A172 (cell line): ENCODE data around the gene SLC29A1. TPM values are rescaled to one million over a fixed set of nuclear protein-coding genes. Genes with fewer than 3 reads are reported as not detected.
"Not testable (repeated sequence)": the region's sequence is repeated elsewhere in the genome, so short reads cannot be mapped to it uniquely, and the experiment has no call there.

ENCODE experiments used
- DNase-seq: peaks from one replicate; pipeline ENCODE4 v3.0.0-alpha.2; 2015; ENCODE audit warnings: low spot score
- total RNA-seq: library from RNA; depleted of rRNA; stranded (reverse); fragments of >200 nt; shearing (Covaris generic); gene quantifications from 2 replicates; pipeline ENCODE4 v1.2.3, GENCODE V29; 2014; rRNA removed

Gene SLC29A1
- total RNA-seq, result 24.7 and 26.2 TPM in 2 replicates

DNA sequence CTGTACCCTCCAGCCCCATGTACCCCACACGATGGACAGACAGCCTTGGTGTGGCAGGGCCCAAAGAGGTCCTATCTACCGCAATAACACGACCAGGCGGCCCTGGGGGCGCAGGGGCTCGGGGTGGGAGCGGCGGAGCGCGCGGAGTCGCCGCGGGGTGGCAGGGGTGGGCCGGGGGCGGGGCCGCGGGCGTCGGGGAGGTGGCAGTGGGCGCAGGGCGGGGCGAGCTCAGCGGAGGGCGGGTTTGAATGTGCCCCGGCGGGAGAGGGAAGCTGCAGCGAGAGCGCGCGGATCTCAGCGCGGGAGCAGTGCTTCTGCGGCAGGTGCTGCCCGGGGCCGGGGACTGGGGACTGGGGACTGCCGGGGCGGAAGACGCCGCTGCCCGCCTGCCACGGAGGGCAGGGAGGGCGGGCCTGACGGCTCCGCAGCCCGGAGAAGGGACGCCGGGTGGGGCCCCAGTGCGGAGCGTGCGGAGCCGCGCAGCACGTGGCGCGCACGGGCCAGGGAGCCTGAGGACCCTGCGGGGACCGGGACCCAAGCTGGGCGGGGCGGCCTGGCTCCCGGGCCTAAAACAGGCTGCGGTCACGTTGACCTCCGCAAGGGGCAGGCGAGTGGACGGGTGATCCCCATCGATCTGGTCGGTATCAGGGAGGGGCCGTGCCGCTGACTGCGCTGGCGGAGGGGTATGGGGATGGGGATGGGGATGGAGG lies at the start of gene SLC29A1:
SLC29A1 (plus strand) TSS at position 277 of the 710 bp plus-strand sequence. CDS start 3,719 bp downstream, outside the sequence.
- DNase-seq, result peak; percentile 45

DNA sequence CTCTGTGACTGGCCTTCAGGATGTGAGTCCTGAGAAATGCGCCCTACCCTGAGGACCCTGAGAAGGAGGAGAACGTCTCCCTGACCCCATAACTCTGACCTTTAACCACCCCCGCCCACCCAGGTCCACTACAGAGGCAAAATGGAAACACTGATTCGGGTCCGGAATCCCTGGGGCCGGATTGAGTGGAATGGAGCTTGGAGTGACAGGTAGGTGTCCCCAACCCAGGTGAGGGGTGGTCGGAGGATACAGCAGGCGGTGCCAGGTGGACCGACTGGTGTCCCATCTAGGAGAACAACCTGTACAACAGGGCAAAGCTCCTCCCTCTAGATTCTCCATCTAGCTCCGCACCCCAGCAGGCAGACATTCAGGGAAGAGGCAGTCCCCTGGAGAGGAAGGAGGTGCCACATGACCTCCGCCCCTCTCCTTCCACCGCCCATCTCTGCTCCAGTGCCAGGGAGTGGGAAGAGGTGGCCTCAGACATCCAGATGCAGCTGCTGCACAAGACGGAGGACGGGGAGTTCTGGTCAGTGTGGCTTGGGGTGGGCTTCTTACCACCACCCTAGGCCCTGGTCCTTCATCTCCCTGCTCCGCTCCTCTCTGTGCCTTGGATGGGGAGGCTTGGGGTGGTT lies 47.1 kb upstream of the SLC29A1 start:
- DNase-seq, result no peak

DNA sequence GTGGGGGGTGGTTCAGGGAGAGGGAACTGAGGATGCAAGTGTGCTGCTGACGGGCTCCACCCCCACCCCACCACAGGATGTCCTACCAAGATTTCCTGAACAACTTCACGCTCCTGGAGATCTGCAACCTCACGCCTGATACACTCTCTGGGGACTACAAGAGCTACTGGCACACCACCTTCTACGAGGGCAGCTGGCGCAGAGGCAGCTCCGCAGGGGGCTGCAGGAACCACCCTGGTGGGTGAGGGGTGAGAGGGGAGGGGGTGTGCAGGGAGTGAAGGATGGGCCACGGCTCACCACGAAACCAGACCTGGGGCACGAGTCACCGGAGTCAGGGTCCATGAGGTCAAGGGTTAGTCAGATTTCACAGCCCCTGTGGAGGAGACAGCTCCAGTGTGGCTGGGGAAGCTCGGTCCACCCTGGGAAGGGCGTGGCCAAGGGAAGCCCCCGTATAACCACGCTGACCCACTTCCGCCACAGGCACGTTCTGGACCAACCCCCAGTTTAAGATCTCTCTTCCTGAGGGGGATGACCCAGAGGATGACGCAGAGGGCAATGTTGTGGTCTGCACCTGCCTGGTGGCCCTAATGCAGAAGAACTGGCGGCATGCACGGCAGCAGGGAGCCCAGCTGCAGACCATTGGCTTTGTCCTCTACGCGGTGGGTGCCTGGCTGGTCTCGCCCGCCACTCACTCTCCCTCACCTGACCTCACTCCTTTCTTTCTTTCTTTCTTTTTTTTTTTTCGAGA lies 46.5 kb upstream of the SLC29A1 start:
- no peak for DNase-seq

DNA sequence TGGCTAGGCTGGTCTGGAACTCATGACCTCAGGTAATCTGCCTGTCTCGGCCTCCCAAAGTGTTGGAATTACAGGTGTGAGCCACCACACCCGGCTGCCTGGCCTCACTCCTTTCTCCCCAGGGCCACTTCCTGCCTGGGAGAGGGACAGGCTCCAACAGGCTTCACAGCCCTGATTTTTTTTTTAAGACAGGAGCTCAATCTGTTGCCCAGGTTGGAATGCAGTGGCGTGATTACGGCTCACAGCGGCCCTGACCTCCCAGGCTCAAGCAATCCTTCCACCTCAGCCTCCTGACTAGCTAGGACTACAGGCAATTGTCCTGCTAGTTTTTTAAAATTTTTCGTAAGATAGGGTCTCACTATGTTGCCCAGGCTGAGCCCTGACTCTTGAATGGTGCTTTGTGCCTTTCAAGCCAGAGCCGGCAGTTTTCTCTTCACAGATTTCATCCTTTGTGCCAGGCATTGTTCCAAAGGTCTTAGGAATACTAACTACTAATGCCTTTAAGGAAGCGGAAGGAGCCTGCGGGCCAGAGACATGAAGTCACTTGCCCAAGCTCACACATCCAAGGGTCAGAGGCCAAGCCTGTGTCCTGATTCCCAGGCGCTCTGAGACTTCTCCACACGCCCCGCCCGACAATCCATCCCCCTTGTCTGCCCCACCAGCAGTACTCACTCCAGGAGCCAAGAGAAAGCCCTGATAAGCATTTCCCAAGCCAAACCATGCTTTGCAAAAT lies 45.5 kb upstream of the SLC29A1 start:
- peak; percentile 42 for DNase-seq

DNA sequence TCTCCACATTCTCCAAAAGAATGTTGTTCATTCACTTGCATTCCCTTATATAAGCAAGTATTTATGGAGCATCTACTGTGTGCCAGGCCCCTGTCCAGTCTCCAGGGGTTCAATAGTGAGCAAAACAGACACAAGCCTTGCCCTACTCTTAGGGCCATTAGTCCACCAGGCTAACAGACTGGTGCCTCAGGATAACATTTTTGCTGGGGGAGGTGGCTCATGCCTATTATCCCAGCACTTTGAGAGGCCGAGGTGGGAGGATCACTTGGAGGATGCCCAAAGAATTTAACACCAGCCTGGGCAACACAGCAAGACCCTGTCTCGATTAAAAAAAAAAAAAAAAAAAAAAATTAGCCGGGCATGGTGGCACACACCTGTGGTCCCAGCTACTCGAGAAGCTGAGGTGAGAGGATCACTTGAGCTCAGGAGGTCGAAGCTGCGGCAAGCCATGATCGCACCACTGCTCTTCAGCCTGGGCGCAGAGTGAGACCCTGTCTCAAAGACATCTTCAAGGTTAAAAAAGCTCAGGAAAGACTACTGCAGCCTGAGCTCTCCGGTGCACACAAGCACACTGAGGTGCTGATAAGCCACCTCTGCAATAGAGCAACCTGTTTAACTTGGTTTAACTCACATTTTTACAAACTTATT lies 44.8 kb upstream of the SLC29A1 start:
- DNase-seq, result no peak

DNA sequence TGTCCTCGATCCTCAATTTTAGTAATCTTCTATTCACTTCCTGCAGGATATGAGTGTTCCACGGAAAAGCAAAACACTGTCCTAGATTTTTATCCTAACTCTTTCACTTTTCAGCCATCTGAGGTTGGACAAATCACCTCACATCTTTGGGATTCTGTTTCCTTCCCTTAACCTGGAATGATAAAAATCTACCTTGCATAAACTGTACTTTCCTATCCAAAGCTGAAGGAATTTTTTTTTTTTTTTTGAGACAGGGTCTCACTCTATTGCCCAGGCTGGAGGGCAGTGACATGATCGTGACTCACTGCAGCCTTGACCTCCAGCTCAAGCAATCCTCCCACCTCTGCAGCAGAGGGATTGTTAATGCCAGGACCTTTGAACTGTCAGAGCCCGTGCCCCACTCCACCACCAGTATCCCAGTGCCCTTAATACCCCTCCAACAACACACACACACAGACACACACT lies 44.3 kb upstream of the SLC29A1 start:
- DNase-seq, result no peak

DNA sequence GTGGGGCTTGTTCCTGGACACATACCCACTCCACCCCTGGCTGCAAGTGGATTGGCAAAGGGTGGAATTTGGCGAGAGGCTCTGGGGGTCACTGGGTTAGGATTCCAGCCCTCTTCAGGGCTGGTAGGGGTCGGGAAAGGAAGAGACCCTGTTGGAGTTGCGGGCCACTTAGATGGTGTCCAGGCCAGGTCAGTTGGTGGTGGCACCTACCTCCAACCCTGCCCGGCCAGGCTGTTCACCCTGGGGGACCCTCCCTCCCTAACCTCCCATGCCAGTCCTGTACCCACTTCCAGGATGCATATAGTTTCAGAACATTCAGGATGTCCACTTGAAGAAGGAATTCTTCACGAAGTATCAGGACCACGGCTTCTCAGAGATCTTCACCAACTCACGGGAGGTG lies 43.7 kb upstream of the SLC29A1 start:
- DNase-seq, result no peak

DNA sequence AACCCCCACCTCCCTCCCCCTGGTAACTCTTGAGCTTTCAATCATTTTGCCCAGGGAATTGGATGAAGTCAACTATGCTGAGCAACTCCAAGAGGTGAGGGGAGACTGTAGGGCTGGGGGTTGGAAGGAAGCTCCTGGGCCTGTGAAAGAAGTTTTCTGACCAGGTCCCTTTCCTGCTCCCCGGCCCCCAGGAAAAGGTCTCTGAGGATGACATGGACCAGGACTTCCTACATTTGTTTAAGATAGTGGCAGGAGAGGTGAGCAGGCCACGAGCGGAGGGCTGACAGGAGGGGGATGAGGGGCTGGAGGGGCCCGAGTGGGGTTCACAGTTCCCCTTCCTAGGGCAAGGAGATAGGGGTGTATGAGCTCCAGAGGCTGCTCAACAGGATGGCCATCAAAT lies 43.0 kb upstream of the SLC29A1 start:
- DNase-seq, result no peak

DNA sequence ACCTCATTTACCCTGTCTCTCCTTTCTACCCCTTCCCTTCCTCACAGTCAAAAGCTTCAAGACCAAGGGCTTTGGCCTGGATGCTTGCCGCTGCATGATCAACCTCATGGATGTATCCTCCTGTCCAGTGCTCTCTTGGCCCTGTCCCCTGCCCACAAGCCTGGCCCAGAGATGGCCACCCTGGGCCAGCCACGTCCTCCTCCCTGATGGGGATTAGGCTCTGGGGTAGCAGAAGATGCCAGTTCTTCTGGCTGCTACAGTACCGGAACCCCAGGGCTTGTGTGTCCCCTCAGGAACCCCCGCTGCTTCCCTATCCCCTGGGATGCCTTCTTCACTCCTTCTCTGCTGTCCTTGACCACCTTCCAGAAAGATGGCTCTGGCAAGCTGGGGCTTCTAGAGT lies 42.5 kb upstream of the SLC29A1 start:
- no peak for DNase-seq

DNA sequence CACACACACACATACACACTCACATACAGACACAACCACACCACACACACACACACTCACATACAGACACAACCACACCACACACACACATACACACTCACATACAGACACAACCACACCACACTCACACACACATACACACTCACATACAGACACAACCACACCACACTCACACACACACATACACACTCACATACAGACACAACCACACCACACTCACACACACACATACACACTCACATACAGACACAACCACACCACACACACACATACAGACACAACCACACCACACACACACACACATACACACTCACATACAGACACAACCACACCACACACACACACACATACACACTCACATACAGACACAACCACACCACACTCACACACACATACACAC lies 41.6 kb upstream of the SLC29A1 start:
- DNase-seq, result not testable (repeated sequence)

DNA sequence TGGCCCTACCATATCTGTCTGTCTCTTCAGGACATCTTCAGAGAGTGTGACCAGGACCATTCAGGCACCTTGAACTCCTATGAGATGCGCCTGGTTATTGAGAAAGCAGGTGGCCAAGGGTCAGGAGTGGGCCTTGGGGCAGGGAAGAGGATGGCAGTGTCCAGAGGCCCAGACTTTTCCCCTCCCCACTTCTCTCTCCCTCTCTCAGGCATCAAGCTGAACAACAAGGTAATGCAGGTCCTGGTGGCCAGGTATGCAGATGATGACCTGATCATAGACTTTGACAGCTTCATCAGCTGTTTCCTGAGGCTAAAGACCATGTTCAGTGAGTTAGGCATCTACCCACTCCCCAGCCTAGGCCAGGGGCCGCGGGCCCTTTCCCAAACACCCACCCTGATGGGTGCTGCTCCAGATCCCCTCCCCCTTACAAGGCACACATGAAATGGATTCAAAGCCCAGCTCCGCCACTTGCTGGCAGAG lies 40.4 kb upstream of the SLC29A1 start:
- no peak for DNase-seq

DNA sequence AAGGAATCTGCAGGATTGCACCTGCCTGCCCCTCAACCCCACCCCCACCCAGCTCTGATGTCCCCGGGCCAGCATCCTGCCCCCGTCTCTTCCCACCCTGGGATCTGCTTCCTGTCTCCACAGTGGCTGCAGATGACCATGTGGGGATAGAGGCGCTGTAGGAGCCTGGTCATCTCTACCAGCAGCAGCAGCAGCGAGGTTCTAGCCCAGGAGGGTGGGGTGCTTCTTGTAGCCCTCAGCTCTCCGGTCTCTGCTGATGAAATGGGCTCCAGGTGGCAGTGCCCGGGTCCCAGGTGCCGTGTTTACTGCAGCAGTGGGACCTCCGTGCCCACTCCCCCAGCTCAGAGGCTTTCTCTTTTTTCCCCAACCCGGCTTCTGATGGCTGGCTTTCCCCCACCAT lies 39.6 kb upstream of the SLC29A1 start:
- DNase-seq, result no peak

DNA sequence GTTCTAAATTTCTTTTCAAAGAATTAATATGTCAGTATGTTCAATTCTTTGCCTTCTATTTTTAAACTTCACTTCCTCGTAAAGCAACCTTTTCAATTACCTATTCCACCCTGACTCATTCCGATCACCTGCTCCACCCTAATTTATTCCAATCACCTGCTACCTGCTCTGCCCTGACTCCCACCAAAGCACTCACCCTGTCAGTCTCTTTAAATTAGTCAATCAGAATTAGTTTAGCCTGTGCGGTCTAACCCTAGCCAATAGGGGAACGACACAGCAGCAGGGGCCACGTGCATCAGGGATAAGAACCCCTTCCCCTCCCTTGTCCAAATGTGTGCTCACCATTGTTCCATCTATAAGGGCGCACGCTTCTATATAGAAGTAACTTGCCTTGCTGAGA lies 38.0 kb upstream of the SLC29A1 start:
- DNase-seq, result not testable (repeated sequence)

DNA sequence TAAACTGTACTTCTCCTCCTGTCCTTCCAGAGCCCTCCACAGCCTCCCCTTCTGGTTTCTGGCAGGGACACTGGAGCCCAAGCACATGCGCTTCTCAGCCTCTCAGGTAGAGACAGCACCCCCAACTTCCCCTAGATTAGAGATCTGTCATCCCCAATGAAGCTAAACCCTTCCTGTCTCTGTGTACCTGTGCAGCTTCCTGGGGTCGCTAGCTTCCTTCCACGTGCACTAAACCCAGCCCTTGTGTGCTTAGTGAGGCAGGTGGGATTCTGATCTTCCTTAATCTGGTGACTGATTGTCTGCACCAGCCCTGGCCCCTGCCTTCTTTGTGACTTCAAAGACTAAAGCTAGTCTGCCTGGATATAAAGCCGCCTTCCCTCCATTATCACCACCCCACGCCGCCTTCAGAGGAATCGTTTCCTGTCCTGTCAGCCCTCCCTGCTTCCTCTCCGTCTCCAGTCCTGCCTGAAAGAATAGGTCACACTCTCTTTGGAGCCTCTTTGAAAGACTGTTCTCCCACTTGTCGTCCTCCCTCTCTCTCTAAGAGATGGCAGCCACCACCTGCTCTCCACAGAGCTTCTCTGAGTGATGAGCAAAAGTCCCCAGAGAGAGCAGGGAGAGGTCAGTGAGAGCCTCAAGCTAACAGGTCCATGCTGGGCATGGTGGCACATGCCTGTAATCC lies 37.3 kb upstream of the SLC29A1 start:
- DNase-seq, result no peak

DNA sequence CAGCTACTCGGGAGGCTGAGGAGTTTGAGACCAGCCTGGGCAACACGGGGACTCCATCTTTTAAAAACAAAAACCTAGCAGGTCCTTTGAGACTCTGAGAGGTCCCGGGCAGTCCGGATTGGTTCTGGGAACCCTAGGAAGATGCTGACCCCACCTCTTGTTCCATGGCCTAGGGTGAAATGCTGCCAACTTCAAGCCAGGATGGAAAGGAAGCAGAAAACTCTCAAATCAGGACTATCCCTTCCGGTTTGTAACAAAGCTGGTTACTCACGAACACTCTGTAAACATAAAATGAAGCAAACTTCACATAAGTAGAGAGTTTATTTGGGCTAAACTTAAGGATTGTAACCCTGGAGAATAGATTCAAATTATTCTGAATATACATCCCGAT lies 36.8 kb upstream of the SLC29A1 start:
- no peak for DNase-seq

DNA sequence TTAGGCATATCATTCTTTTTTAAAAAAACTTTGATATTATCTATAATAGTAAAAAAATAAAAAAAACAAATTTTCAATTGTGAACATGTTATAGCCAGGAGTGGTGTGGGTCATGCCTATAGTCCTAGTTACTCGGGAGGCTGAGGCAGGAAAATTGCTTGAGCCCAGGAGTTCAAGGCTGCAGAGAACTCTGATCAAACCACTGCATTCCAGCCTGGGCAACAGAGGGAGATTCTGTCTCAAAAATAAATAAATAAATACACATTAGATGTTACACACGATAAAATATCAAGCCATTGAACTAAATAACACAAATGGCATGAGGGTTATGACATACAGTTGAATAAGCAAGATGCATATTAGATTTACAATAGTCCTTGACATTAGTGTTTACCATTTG lies 34.6 kb upstream of the SLC29A1 start:
- DNase-seq, result no peak

DNA sequence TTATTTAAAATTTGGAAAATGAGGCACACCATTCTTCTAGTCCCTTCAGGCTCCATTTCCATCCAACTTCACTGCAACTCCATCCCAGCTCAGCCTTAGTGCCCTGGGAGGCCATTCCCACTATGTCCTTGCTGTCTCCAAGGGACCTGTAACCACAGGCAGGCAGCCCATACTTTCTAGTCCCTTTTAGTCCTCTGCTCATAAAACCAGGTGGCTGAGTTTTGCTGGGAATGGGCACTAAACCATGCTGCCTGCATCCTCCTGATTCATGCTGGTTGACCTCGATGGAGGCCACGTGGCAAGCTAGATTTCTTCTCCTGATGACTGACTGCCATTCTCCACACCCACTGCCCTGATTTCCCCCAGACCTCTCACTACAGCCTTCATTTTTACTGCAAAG lies 34.1 kb upstream of the SLC29A1 start:
- DNase-seq, result no peak

DNA sequence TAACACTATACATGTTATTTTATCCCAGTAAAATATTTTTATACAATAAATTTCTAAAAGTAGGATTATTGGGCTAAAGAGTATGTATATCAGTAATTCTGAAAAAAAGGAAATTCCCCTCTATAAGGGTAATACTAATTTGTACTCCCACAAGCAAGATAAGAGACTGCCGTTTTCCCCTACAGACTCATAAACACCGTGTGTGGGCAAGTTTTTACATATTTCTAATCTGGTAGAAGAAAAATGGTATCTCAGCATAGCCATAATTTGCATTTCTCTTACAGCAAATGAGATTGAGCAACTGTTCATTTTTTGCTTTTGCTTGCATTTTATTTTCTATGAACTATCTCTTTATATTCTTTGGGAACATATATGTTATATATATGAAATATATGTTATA lies 32.7 kb upstream of the SLC29A1 start:
- DNase-seq, result no peak

DNA sequence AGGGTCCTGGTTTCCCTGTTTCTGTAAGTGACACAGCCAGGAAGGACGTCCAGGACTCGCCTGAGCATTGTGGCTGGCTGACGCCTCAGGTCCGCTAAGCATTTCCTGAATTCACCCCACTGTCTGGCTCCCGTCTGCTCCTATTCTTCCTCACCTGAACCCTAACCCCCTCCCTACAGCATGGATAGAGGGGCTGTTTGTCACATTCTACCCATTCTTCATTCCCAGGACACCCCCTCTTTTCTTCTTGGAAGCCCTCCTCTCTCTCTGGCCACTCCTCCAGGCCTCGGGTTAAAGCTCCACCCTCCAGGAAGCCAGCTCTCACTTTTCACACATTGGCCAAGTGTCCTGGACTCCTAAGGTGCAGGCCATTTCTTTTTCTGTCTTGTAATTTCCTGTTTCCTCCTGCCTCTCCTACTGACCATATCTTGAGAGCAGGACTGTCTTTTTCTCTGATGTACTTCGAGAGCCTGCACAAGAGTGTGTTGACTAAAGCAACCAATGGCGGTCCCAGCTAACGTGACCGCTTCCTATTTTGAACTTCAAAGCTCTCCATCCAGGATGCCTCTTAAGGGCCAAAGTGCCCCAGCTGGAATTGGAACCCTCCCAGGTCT lies 30.9 kb upstream of the SLC29A1 start:
- no peak for DNase-seq

DNA sequence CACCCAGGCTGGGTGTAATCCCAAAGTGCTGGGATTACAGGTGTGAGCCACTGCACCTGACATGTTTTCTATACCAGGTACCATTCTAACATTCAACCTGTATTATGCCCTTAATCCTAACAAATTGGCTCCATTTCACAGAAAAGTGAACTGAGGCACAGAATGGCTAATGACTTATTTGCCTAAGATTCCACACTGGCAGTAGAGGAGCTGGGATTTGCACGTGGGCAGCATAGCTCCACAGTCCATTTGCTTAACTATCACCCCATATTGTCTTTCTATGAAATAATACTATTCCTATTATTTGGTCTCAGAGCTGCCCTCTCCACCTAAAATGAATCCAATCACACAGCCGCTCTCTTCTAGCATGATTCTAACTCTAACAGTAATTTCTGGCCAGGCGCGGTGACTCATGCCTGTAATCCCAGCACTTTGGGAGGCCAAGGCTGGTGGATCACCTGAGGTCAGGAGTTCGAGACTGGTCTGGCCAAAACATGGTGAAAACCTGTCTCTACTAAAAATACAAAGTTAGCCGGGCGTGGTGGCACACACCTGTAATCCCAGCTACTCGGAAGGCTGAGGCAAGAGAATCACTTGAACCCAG lies 30.0 kb upstream of the SLC29A1 start:
- no peak for DNase-seq
